ENCODE data around the gene LOC101059915.

LOC101059915 gene

DNA sequence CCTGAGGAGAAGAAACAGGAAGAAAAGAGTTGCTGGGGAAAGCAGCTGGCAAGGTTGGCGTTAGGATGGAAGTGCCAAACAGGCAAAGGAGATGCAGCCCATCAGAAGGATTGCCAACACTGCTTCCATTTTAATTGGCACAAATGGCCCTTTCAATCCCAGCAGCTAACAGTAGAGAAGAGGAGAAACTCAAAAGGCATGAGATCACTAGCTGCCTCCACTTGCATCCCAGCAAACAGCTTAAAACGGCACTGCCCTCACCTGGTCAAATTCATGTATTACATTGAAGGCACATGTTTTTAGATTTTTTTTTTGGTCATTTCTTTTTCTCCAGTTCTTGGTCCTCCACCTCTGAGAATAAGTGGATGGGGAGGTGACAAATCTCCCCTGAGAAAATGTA, 14.9 kb upstream of the LOC101059915 start:
- ChIA-PET POLR2A (no interaction called here), CTCF (interaction anchor here (0.6 to 1.0 kb wide), 5 partner anchors 9 to 247 kb away, joined by 3 to 4 read pairs (median 3); no protein-coding TSS in a partner anchor)
- no peak for TF ChIP-seq PKNOX1 (IDR thresholded peaks at IDR 0.05)
- no peak for TF ChIP-seq FOXK2 (IDR thresholded peaks at IDR 0.05)
- no peak for TF ChIP-seq HDGF (IDR thresholded peaks at IDR 0.05; ENCODE audit: borderline replicate concordance)
- no peak for TF ChIP-seq SUZ12 (IDR thresholded peaks at IDR 0.05)
- TF ChIP-seq FOXM1 (IDR thresholded peaks at IDR 0.05; ENCODE audit: borderline replicate concordance): no peak
- TF ChIP-seq NFRKB (IDR thresholded peaks at IDR 0.05): no peak
- peak; percentile 69 for DNase-seq (ENCODE audit: extremely low spot score)

DNA sequence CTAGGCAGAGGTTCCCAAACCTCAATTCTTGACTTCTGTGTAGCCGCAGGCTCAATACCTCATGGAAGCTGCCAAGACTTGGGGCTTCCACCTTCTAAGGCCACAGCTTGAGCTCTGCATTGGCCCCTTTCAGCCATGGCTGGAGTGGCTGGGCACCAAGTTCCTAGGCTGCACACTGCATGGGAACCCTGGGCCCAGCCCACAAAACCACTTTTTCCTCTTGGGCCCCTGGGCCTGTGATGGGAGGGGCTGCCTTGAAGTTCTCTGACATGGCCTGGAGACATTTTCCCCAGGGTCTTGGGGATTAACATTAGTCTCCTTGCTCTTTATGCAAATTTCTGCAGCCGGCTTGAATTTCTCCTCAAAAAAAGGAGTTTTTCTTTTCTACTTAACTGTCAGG, 14.0 kb upstream of the LOC101059915 start:
- ChIA-PET CTCF (interaction anchor here (0.6 kb wide), 1 partner anchor 32 kb away, joined by 3 read pairs; no protein-coding TSS in a partner anchor), POLR2A (no interaction called here)
- TF ChIP-seq FOXA1 (IDR thresholded peaks at IDR 0.05) (no peak), NFRKB (IDR thresholded peaks at IDR 0.05) (no peak), ELF4 (IDR thresholded peaks at IDR 0.05) (no peak), L3MBTL2 (conservative IDR thresholded peaks at IDR 0.05) (no peak), FOXK2 (IDR thresholded peaks at IDR 0.05) (no peak), BHLHE40 (IDR thresholded peaks at IDR 0.05; ENCODE audit: borderline replicate concordance) (no peak), CTBP1 (IDR thresholded peaks at IDR 0.05; ENCODE audit: borderline replicate concordance) (no peak), TARDBP (IDR thresholded peaks at IDR 0.05) (no peak), PKNOX1 (IDR thresholded peaks at IDR 0.05) (no peak), LEF1 (IDR thresholded peaks at IDR 0.05; ENCODE audit: borderline replicate concordance) (no peak), ZNF384 (IDR thresholded peaks at IDR 0.05) (no peak), HDGF (IDR thresholded peaks at IDR 0.05; ENCODE audit: borderline replicate concordance) (no peak), SUZ12 (IDR thresholded peaks at IDR 0.05) (no peak), ARNT (IDR thresholded peaks at IDR 0.05) (no peak), SP1 (IDR thresholded peaks at IDR 0.05) (no peak), FOXM1 (IDR thresholded peaks at IDR 0.05; ENCODE audit: borderline replicate concordance) (no peak)
- no peak for DNase-seq (ENCODE audit: extremely low spot score)

- no peak for TF ChIP-seq PKNOX1 (IDR thresholded peaks at IDR 0.05)
- no peak for TF ChIP-seq FOXA1 (IDR thresholded peaks at IDR 0.05)
- TF ChIP-seq NFRKB (IDR thresholded peaks at IDR 0.05): no peak
- no peak for TF ChIP-seq L3MBTL2 (conservative IDR thresholded peaks at IDR 0.05)
- no peak for TF ChIP-seq SUZ12 (IDR thresholded peaks at IDR 0.05)
- TF ChIP-seq FOXK2 (IDR thresholded peaks at IDR 0.05): no peak
- no peak for TF ChIP-seq ARNT (IDR thresholded peaks at IDR 0.05)
- TF ChIP-seq ZNF384 (IDR thresholded peaks at IDR 0.05): no peak
- no peak for TF ChIP-seq FOXM1 (IDR thresholded peaks at IDR 0.05; ENCODE audit: borderline replicate concordance)
- TF ChIP-seq ELF4 (IDR thresholded peaks at IDR 0.05): no peak
- ChIA-PET CTCF (no interaction called here), POLR2A (no interaction called here)
- no peak for DNase-seq (ENCODE audit: extremely low spot score)
Measured at GRCh38 chrX:71657267-71657666, 10.1 kb upstream of the LOC101059915 start.

DNA sequence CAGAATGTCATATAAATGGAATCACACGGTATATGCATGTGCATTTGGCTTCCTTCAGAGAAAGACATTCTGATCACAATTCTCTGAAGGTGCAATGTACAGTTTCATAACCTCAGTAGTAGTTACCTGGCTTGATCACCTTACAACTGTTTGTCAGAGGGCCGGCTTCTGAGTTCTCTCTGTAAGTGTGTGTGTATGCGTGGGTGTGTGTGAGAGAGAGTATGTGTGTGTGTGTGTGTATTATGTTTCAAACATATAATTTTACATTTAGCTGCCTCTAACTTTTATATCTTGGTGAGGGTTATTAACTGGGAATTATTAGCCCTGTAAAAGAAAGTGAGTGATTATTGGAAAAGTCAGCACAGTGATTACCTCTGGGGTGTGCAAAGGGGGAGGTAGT, 8.0 kb upstream of the LOC101059915 start:
- DNase-seq (ENCODE audit: extremely low spot score): no peak
- TF ChIP-seq SP1 (IDR thresholded peaks at IDR 0.05) (no peak), PKNOX1 (IDR thresholded peaks at IDR 0.05) (no peak), ELF4 (IDR thresholded peaks at IDR 0.05) (no peak), FOXK2 (IDR thresholded peaks at IDR 0.05) (no peak), CTBP1 (IDR thresholded peaks at IDR 0.05; ENCODE audit: borderline replicate concordance) (no peak), L3MBTL2 (conservative IDR thresholded peaks at IDR 0.05) (no peak), FOXM1 (IDR thresholded peaks at IDR 0.05; ENCODE audit: borderline replicate concordance) (no peak), NFRKB (IDR thresholded peaks at IDR 0.05) (no peak), TARDBP (IDR thresholded peaks at IDR 0.05) (no peak), BHLHE40 (IDR thresholded peaks at IDR 0.05; ENCODE audit: borderline replicate concordance) (no peak)
- CTCF ChIA-PET: no interaction called here
- POLR2A ChIA-PET: no interaction called here

DNA sequence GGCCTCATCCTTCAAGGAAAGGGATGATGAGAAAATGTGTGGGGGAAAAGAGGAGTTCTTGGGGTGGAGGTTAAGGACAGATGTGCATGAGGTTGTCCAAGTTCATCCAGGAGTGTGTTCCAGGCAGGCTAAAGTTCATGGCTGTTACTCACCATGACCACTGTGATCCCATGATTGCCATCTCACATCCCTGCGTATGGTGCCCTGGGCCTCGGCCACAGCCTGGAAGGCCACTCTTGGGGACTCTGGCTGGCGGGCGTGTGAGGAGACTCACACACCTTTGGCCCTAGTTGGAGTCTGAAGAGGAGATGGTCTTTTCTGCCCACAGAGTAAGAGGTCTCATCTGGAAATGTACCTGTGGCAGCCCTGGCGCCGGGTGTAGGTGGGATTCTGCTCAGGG, 7.4 kb upstream of the LOC101059915 start:
- TF ChIP-seq ELF4 (IDR thresholded peaks at IDR 0.05) (no peak), ARNT (IDR thresholded peaks at IDR 0.05) (no peak), L3MBTL2 (conservative IDR thresholded peaks at IDR 0.05) (no peak), CTBP1 (IDR thresholded peaks at IDR 0.05; ENCODE audit: borderline replicate concordance) (no peak), SP1 (IDR thresholded peaks at IDR 0.05) (no peak), FOXA1 (IDR thresholded peaks at IDR 0.05) (no peak), TARDBP (IDR thresholded peaks at IDR 0.05) (no peak), LEF1 (IDR thresholded peaks at IDR 0.05; ENCODE audit: borderline replicate concordance) (no peak), BHLHE40 (IDR thresholded peaks at IDR 0.05; ENCODE audit: borderline replicate concordance) (no peak), FOXK2 (IDR thresholded peaks at IDR 0.05) (no peak), HDGF (IDR thresholded peaks at IDR 0.05; ENCODE audit: borderline replicate concordance) (no peak), PKNOX1 (IDR thresholded peaks at IDR 0.05) (no peak)

More for the DNA sequence above, 7.4 kb upstream of the LOC101059915 start:
- DNase-seq (ENCODE audit: extremely low spot score): no peak
- POLR2A ChIA-PET: no interaction called here
- CTCF ChIA-PET: no interaction called here
